Skeletal muscle satellite cell (primary cell): ENCODE measurements around the gene ORAI1.
A peak's percentile ranks its signal among the peaks of the same experiment; 100 is the strongest.

Source experiments
- H3K27me3 ChIP-seq: 2 replicates; pipeline ENCODE4 v1.7.0; 2013; ENCODE audit warnings: low read length; ENCODE audit not compliant: control insufficient read depth, insufficient read depth
- H3K36me3 ChIP-seq: 2 replicates; pipeline ENCODE4 v1.7.0; 2013; ENCODE audit warnings: mild to moderate bottlenecking, control low read depth, low read length; ENCODE audit not compliant: insufficient read depth
- H3K4me1 ChIP-seq: 2 replicates; pipeline ENCODE4 v1.7.0; 2013; ENCODE audit warnings: low read length; ENCODE audit not compliant: control insufficient read depth, insufficient read depth
- H3K4me2 ChIP-seq: 2 replicates; pipeline ENCODE4 v1.7.0; 2013; ENCODE audit warnings: mild to moderate bottlenecking, low read length
- H3K4me3 ChIP-seq: 2 replicates; pipeline ENCODE4 v1.7.0; 2013; ENCODE audit warnings: low read length
- H3K9ac ChIP-seq: 2 replicates; pipeline ENCODE4 v1.7.0; 2013; ENCODE audit warnings: mild to moderate bottlenecking, low read depth, low read length, moderate library complexity
- H3K9me3 ChIP-seq: replicated peaks from 2 replicates; pipeline ENCODE4 v1.7.0; 2013; ENCODE audit warnings: mild to moderate bottlenecking, control low read depth, low read length

ORAI1 gene

DNA sequence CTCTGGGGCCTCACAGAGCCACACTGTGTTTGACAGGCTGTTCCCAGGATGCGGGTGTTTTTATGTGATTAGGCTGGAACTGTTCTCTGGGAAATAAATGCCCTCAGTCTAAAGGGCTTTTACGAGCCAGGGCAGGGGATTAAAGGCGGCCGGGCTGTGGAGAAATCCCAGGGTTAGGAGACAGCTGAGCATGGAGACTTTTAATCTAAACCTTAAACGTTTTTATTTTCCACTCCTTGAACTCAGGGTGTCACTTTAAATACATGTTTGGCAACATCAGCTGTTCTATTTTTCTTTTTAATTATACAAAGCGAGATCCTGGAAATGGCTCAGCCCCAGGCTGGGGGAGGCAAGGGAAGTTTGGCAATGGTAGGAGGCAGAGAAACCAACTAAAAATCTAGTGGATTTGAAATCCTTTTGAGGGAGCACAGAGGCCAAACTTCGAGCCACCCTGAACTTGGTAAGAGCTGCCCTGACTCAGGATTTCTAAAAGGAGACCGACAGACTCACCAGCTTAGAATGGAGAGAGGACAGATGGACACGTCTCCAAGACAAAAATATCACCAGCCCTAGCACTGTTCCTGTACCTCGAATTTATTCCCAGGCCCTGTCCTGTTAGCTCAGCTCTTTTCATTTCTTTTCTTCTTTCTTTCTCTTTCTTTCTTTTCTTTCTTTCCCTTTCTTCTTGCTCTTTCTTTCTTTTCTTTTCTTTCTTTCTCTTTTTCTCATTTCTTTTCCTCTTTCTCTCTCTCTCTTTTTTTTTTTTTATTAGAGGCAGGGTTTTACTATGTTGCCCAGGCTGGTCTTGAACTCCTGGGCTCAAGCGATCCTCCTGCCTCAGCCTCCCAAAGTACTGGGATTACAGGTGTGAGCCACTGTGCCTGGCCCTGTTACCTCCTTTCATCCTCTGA, 15.8 kb upstream of the ORAI1 start:
- Histone ChIP-seq H3K9ac (peak overlapping the region; percentile 38), H3K4me3 (no peak overlapping the region), H3K4me1 (peaks cover 9% of the 10 kb centered on the region), H3K9me3 (no peaks in the 10 kb centered on the region), H3K36me3 (no peaks in the 10 kb centered on the region), H3K4me2 (peak overlapping the region; percentile 46), H3K27me3 (no peaks in the 10 kb centered on the region)

DNA sequence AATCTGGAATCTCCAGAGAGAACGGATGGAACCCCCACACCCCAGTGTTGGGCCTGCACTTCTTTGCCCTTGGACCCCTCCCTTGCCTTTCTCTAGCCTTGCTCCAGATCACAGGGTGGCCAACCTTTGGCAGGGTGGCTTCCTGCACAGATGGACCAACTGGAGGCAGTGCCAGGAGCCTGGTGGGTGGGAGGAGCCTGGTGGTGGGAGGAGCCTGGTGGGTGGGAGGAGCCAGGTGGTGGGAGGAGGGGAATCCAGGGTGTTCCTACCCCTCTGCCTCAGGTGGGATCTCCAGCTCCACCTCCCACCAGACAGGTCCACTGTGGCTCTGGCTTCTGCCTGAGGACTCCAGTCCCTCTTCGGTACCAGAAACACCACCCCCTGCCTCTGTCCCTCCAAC, 15.0 kb upstream of the ORAI1 start:
- H3K27me3 ChIP-seq, result no peaks in the 10 kb centered on the region
- no peaks in the 10 kb centered on the region for H3K9me3 ChIP-seq
- no peaks in the 10 kb centered on the region for H3K36me3 ChIP-seq
- peaks cover 9% of the 10 kb centered on the region for H3K4me1 ChIP-seq
- H3K4me3 ChIP-seq, result no peak overlapping the region
- H3K9ac ChIP-seq, result no peak overlapping the region
- H3K4me2 ChIP-seq, result no peak overlapping the region

DNA sequence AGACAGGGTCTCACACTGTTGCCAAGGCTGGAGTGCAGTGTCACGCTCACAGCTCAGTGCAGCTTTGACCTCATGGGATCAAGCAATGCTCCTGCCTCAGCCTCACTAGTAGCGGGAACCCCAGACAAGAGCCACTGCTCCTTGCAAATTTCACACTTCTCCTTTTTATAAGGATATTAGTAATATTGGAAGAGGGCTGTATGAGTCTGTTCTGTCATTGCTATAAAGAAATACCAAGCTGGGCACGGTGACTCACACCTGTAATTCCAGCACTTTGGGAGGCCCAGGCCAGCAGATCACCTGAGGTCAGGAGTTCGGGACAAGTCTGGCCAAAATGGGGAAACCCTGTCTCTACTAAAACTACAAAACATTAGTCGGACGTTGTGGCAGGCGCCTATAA, 12.9 kb upstream of the ORAI1 start:
- Histone ChIP-seq H3K27me3 (no peaks in the 10 kb centered on the region), H3K4me2 (no peak overlapping the region), H3K36me3 (no peaks in the 10 kb centered on the region), H3K4me1 (peaks cover 9% of the 10 kb centered on the region), H3K9ac (no peak overlapping the region), H3K4me3 (no peak overlapping the region), H3K9me3 (no peaks in the 10 kb centered on the region)

DNA sequence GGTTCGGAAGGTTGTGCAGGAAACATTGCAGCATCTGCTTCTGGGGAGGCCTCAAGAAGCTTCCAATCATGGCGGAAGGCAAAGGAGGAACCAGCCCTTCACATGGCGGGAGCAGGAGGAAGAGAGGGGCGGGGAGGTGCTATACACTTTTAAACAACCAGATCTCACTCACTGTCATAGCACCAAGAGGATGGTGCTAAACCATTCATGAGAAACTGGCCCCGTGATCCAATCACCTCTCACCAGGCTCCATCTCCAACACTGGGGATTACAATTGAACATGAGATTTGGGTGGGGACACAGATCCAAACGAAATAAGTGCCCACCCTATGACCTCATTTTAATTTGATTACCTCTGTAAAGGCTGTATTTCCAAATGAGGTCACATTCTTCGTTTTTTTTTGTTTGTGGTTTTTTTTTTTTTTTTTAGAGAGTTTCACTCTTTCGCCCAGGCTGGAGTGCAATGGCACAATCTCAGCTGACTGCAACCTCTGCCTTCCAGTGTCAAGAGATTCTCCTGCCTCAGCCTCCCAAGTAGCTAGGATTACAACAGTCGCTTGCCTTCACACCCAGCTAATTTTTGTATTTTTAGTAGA, 11.4 kb upstream of the ORAI1 start:
- no peak overlapping the region for H3K9ac ChIP-seq
- H3K4me3 ChIP-seq, result no peak overlapping the region
- no peaks in the 10 kb centered on the region for H3K9me3 ChIP-seq
- H3K4me2 ChIP-seq, result no peak overlapping the region
- H3K27me3 ChIP-seq, result no peaks in the 10 kb centered on the region
- H3K4me1 ChIP-seq, result peaks cover 11% of the 10 kb centered on the region
- H3K36me3 ChIP-seq, result no peaks in the 10 kb centered on the region

DNA sequence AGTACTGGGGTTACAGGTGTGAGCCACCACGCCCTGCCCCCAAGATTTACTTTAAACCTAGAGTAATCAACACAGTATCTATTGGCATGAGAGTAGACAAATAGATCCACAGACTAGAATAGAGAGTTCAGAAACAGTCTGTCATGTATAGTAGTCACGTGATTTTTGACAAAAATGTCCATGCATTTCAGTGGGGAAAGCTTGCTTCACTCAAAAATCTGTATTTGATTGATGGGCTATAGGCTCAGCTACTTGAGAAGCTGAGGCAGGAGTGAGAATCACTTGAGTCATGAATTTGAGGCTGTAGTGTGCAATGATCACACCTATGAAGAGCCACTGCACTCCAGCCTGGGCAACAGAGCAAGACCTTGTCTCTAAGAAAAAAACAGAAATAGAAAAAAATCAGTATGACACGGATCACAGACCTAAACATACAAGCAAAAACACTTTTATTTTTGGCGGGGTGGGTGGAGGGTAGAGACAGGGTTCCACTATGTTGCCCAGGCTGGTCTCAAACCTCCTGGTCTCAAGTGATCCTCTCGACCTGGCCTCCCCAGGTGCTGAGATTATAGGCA, 7.6 kb upstream of the ORAI1 start:
- no peaks in the 10 kb centered on the region for H3K27me3 ChIP-seq
- no peaks in the 10 kb centered on the region for H3K36me3 ChIP-seq
- no peaks in the 10 kb centered on the region for H3K9me3 ChIP-seq
- peaks cover 3% of the 10 kb centered on the region for H3K4me1 ChIP-seq
- H3K9ac ChIP-seq, result no peak overlapping the region
- H3K4me3 ChIP-seq, result no peak overlapping the region
- no peak overlapping the region for H3K4me2 ChIP-seq

DNA sequence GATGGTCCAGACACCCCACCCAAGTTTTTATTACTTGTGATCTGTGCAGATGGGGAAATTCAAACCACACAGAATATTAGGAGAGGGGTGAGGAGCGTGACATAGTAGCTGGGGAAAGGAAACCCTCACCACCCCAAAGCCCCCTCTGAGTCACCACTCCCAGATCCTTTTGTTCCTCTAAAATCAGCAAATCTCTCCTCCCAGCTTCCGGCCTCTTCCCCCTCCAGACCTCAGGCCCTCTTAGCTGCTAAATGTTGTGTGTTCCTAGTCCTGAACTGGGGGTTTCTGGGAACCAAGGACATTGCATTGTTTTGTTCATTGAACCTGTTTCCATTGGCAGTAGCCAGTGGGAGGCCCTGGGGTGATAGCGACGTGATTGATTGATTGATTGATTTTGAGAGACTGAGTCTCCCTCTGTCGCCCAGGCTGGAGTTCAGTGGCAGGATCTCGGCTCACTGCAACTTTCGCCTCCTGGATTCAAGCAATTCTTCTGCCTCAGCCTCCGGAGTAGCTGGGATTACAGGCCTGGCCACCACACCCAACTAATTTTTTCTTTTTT, 5.9 kb upstream of the ORAI1 start:
- no peak overlapping the region for H3K9ac ChIP-seq
- no peak overlapping the region for H3K4me3 ChIP-seq
- H3K9me3 ChIP-seq, result no peaks in the 10 kb centered on the region
- H3K4me1 ChIP-seq, result peaks cover 7% of the 10 kb centered on the region
- H3K36me3 ChIP-seq, result no peaks in the 10 kb centered on the region
- no peaks in the 10 kb centered on the region for H3K27me3 ChIP-seq
- no peak overlapping the region for H3K4me2 ChIP-seq

DNA sequence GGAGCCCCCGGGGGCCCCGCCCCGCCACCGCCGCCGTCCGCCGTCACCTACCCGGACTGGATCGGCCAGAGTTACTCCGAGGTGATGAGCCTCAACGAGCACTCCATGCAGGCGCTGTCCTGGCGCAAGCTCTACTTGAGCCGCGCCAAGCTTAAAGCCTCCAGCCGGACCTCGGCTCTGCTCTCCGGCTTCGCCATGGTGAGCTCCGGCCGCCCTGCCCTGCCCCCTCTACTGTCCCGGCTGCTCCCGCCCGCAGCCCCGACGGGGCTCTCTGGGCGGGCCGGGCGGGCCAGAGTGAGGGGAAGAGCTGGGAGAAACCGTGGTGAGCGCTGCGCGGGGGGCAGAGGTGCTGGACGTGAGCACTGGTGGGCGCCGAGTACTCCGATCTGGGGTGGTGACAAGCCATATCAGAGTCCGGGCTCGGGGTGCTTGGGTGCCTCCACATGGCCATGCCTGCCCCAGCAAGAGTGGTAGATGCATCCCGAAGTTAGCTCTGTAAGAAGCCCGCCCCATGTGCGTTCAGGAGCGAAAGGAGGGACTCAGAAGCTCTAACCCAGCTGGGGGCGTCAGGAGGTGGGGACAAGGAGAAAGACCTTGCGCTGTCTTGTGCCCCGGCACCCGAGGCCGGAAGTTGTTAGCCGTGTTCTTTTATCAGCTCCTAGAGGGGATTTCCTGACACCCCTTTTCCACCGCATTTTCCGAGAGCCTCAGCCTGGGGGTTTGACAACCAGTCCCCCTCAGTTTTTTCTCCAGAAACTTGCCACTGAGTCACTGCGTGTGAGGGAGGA, 717 bp downstream of the ORAI1 start:
- H3K4me2 ChIP-seq, result peak overlapping the region; percentile 84
- H3K4me3 ChIP-seq, result peak overlapping the region; percentile 89
- H3K27me3 ChIP-seq, result no peaks in the 10 kb centered on the region
- peak overlapping the region; percentile 63 for H3K9ac ChIP-seq
- no peaks in the 10 kb centered on the region for H3K9me3 ChIP-seq
- no peaks in the 10 kb centered on the region for H3K36me3 ChIP-seq
- H3K4me1 ChIP-seq, result peaks cover 27% of the 10 kb centered on the region

DNA sequence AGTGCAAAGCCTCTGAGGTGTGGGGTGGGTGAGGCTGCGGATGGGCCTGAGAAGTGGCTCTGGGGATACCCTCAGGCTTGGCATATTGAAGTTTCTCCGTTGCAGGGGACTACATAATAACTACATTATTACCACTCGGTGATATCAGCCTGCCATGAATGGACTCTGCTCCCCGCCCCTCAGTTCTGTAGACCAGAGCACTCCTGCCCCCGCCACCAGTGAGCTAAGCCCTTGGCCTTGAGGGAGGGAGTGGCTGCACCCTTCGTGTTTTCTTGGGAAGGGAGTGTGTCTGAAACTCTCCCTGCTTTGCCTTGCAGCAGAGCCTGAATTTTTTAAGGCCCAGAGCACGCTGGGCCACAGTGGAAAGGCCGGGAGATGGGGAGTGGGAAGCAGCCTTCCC, 1.7 kb downstream of the ORAI1 start:
- peak overlapping the region; percentile 84 for H3K4me2 ChIP-seq
- H3K9me3 ChIP-seq, result no peaks in the 10 kb centered on the region
- no peaks in the 10 kb centered on the region for H3K36me3 ChIP-seq
- H3K4me1 ChIP-seq, result peaks cover 27% of the 10 kb centered on the region
- H3K4me3 ChIP-seq, result peak overlapping the region; percentile 89
- no peak overlapping the region for H3K9ac ChIP-seq
- no peaks in the 10 kb centered on the region for H3K27me3 ChIP-seq

DNA sequence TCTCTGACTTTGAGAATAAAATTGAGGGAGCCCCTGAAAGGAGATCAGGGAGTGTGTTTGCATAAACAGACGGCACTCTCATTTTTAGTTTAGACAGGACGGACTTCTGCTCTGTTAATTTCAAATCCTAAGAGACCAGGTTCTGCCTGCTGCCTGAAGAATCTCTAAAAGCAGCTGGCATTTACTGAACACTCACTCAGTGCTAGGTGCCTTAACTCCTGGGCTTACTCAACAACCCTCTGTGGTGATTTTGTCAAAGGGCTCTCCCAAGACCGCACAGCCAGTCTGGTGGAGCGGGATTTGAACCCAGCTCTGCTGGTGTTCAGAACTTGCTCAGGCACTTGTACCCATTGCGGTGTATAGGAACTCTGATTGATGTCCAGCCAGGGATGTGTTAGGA, 2.2 kb downstream of the ORAI1 start:
- H3K4me2 ChIP-seq, result peak overlapping the region; percentile 84
- H3K36me3 ChIP-seq, result no peaks in the 10 kb centered on the region
- H3K4me1 ChIP-seq, result peaks cover 27% of the 10 kb centered on the region
- H3K27me3 ChIP-seq, result no peaks in the 10 kb centered on the region
- no peak overlapping the region for H3K4me3 ChIP-seq
- H3K9me3 ChIP-seq, result no peaks in the 10 kb centered on the region
- H3K9ac ChIP-seq, result no peak overlapping the region

DNA sequence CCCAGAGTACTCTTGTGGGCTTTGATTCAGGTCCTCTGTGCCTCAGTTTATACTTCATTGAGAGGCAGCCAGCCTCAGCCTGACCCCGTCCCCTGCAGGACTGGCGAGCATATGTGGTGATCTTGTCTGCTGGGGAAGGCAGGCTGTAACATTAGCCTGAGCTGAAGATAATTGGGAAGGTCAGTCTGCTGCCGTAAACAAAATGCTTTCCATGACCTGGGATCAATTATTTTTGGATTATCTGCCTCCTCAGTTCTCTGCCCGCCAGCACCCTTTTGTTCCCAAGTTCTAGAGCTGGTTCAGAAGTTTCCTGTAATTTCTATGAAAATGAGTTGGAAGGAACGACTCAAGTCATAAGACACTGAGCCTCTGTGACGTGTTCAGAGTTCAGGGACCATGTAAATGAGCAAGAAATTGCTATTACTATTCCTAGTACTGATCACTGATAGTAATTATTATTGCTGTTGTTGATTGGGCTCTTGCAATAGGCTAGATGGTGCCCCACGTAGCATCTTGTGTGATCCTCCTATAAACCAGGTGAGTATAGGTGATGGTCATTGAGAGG, 4.5 kb downstream of the ORAI1 start:
- Histone ChIP-seq H3K4me2 (no peak overlapping the region), H3K4me1 (peaks cover 25% of the 10 kb centered on the region), H3K9ac (no peak overlapping the region), H3K36me3 (no peaks in the 10 kb centered on the region), H3K27me3 (no peaks in the 10 kb centered on the region), H3K9me3 (no peaks in the 10 kb centered on the region), H3K4me3 (no peak overlapping the region)
